B cell (primary cell): Measurements from ENCODE around the gene YJU2.

Source experiments
- EZH2 ChIP-seq: IDR thresholded peaks from 2 replicates; pipeline ENCODE4 v1.6.1; 2012; ENCODE audit warnings: borderline replicate concordance, low read depth, mild to moderate bottlenecking, moderate library complexity, low read length; ENCODE audit not compliant: insufficient read depth, poor library complexity, severe bottlenecking
- TF ChIP-seq, protein P1 (sequence below): fragments of 200-600 bp; IDR thresholded peaks from one replicate; pipeline ENCODE4 v1.8.0; 2022; ENCODE audit warnings: antibody characterized with exemption, mild to moderate bottlenecking

DNA sequence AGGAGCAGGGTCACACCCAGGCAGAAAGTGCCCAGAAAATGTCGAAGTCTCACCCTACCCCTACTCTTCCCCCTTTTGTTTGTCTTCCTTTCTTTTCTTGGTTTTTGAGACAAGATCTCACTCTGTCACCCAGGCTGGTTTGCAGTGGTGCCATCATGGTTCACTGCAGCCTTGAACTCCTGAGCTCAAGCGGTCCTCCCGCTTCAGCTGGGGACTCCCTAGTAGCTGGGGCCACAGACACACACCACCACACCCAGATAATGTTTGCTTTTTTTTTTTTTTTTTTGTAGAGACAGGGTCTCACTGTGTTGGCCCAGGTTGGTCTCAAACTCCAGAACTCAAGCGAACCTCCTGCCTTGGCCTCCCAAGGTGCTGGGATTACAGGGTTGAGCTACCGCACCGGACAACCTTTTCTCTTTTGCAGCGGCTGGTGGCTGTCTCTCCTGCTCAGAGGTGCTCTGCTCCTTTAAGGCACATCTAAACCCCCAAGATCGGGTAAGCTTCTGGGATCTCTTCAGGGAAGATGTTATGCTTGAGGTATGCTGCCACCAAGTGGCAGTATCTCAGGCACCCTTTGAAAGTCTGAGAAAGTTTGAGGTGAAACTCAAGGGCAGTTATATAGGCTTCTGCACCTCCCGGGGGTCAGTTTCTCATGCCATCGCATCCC, 39.9 kb upstream of the YJU2 start:
- TF ChIP-seq, protein P1, sequence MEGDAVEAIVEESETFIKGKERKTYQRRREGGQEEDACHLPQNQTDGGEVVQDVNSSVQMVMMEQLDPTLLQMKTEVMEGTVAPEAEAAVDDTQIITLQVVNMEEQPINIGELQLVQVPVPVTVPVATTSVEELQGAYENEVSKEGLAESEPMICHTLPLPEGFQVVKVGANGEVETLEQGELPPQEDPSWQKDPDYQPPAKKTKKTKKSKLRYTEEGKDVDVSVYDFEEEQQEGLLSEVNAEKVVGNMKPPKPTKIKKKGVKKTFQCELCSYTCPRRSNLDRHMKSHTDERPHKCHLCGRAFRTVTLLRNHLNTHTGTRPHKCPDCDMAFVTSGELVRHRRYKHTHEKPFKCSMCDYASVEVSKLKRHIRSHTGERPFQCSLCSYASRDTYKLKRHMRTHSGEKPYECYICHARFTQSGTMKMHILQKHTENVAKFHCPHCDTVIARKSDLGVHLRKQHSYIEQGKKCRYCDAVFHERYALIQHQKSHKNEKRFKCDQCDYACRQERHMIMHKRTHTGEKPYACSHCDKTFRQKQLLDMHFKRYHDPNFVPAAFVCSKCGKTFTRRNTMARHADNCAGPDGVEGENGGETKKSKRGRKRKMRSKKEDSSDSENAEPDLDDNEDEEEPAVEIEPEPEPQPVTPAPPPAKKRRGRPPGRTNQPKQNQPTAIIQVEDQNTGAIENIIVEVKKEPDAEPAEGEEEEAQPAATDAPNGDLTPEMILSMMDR = no peak
- TF ChIP-seq EZH2 = no peak
